NCI-H82 (cell line): ENCODE measurements around the gene C2orf15.
A peak's percentile ranks its signal among the peaks of the same experiment; 100 is the strongest.
"Not testable (repeated sequence)": the region's sequence is repeated elsewhere in the genome, so short reads cannot be mapped to it uniquely, and the experiment has no call there.

ENCODE experiments used
- DNase-seq: peaks from one replicate; lab custom pipeline; 2025; lab: John Stamatoyannopoulos, UW

Gene C2orf15

GRCh38 chr2:99166218-99166617 lies 24.7 kb downstream of the C2orf15 start:
- no peak for DNase-seq

DNA sequence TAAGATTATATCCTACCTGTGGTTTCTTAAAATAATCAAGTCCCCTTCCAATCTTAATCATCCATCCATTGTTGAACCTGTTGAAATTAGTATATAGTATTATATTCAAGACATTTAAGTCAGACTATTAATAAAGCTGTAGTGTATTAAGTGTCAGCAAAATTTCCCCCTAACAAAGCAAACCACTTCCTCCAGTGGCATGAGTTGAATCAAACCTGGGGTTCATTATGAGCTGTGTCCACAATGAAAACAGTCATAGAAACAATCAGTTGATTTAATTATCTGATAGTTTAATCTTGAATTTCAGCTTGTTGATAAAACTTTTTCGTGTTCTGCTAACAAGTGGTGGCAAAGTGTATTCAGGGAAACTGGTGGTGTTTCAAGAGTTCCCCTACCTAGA lies 28.0 kb downstream of the C2orf15 start:
- no peak for DNase-seq

- no peak for DNase-seq
Measured at GRCh38 chr2:99171377-99172140, 30.1 kb downstream of the C2orf15 start.

GRCh38 chr2:99180755-99181623 lies 39.5 kb downstream of the C2orf15 start, which contains the start of the genes MITD1 and MRPL30:
TSS of gene MITD1 (minus strand) at chr2:99181058. CDS start at chr2:99180981, 77 bp downstream.
TSS of gene MRPL30 (plus strand) at chr2:99181184. CDS start at chr2:99186204, 5,020 bp downstream.
- peak; percentile 97 for DNase-seq

- peak; percentile 41 for DNase-seq
Measured at GRCh38 chr2:99181624-99182000, 40.1 kb downstream of the C2orf15 start.

DNA sequence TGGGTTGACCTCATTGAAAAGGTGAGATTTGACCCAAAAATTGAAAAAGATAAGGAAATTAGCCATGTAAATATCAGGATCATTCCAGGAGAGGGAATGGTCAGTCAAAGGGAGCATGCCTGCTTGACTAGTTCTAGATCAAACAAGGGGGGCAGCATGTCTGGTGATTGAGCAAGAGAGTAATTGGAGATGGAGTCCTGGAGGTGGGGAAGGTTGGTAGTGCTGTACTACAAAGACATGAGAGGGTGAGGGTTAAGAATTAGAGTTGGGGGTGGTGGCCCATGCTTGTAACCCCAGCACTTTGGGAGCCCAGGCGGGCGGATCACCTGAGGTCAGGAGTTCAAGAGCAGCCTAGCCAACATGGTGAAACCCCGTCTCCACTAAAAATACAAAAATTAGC lies 41.5 kb downstream of the C2orf15 start:
- DNase-seq: no peak

- no peak for DNase-seq
Measured at GRCh38 chr2:99184811-99185210, 43.3 kb downstream of the C2orf15 start.

- DNase-seq: no peak
Measured at GRCh38 chr2:99187011-99187410, 45.5 kb downstream of the C2orf15 start.

- no peak for DNase-seq
Measured at GRCh38 chr2:99188357-99188756, 46.9 kb downstream of the C2orf15 start.

GRCh38 chr2:99190548-99190947 lies 49.0 kb downstream of the C2orf15 start:
- DNase-seq: no peak

GRCh38 chr2:99192364-99192763 lies 50.9 kb downstream of the C2orf15 start:
- not testable (repeated sequence) for DNase-seq

DNA sequence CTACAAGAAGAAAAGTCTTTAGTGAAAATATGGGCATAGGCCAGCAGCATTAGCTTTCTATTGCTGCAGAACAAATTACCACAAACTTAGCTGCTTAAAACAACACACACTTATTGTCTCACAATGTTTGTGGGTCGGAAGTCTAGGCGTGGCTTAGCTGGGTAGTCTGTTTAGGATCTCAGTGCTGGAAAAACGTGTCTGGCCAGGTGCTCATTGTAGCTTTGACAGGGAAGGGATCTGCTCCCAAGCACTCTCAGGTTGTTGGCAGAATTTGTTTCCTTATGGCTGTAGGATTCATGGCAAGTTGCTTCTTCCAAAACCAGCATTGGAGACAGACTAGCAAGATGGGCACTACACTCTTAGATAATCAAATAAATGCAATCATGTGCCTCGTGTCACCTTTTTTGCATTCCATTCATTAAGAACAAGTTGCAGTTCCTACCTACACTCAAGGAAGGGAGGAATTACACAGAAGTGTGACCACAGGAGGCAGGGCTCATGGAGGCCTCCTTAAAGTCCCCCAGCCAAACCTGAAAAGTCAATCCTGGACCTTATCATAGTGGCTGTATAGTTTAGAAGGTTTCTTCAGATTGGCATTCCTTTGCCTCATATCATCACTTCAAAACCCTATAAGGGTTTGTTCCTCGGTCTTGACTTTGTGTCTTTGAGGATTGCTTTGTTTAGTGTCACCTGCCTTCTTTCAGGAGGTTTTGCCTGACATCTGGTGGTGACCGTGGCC lies 56.8 kb downstream of the C2orf15 start:
- no peak for DNase-seq

- DNase-seq: no peak
Measured at GRCh38 chr2:99200076-99200800, 58.7 kb downstream of the C2orf15 start.
